HEK293T (cell line): Measurements from ENCODE around the gene ZFP92.

Experiments
- CTCF ChIA-PET: fragments of 350-600 bp; formaldehyde crosslinking; extraction: SDS; loops from one replicate; lab custom pipeline; 2021; ENCODE audit warnings: antibody characterized with exemption, inconsistent platforms; lab: Yijun Ruan, JAX
- POLR2A ChIA-PET: fragments of 350-600 bp; formaldehyde crosslinking; extraction: SDS; loops from one replicate; lab custom pipeline; 2020; ENCODE audit warnings: antibody characterized with exemption, inconsistent platforms; lab: Yijun Ruan, JAX
- DNase-seq: peaks from one replicate; pipeline ENCODE4 v3.0.0; 2012; ENCODE audit warnings: mixed read lengths; ENCODE audit errors: extremely low spot score
- ARNT ChIP-seq: fragments of 450-650 bp; IDR thresholded peaks from 2 replicates; pipeline ENCODE4 v1.6.1; 2017; ENCODE audit warnings: mild to moderate bottlenecking
- BHLHE40 ChIP-seq: fragments of 450-650 bp; IDR thresholded peaks from 2 replicates; pipeline ENCODE4 v1.6.1; 2016; ENCODE audit warnings: mild to moderate bottlenecking, moderate library complexity, borderline replicate concordance
- CTBP1 ChIP-seq: fragments of 450-650 bp; IDR thresholded peaks from 2 replicates; pipeline ENCODE4 v1.6.1; 2016; ENCODE audit warnings: borderline replicate concordance
- ELF4 ChIP-seq: fragments of 450-650 bp; IDR thresholded peaks from 2 replicates; pipeline ENCODE4 v1.6.1; 2017; ENCODE audit warnings: antibody characterized with exemption
- FOXA1 ChIP-seq: fragments of 450-650 bp; IDR thresholded peaks from 2 replicates; pipeline ENCODE4 v1.6.1; 2016; ENCODE audit warnings: mild to moderate bottlenecking
- FOXK2 ChIP-seq: fragments of 450-650 bp; IDR thresholded peaks from 2 replicates; pipeline ENCODE4 v1.6.1; 2016; ENCODE audit warnings: mild to moderate bottlenecking
- FOXM1 ChIP-seq: fragments of 450-650 bp; IDR thresholded peaks from 2 replicates; pipeline ENCODE4 v1.6.1; 2017; ENCODE audit warnings: mild to moderate bottlenecking, borderline replicate concordance
- HDGF ChIP-seq: fragments of 450-650 bp; IDR thresholded peaks from 2 replicates; pipeline ENCODE4 v1.6.1; 2017; ENCODE audit warnings: antibody characterized with exemption, borderline replicate concordance
- L3MBTL2 ChIP-seq: fragments of 450-650 bp; conservative IDR thresholded peaks from 2 replicates; pipeline ENCODE4 v1.6.1; 2016; ENCODE audit warnings: mild to moderate bottlenecking
- LEF1 ChIP-seq: fragments of 450-650 bp; IDR thresholded peaks from 2 replicates; pipeline ENCODE4 v1.6.1; 2017; ENCODE audit warnings: mild to moderate bottlenecking, borderline replicate concordance
- NFRKB ChIP-seq: fragments of 450-650 bp; IDR thresholded peaks from 2 replicates; pipeline ENCODE4 v1.6.1; 2016; ENCODE audit warnings: mild to moderate bottlenecking, moderate library complexity
- SP1 ChIP-seq: fragments of 450-650 bp; IDR thresholded peaks from 2 replicates; pipeline ENCODE4 v1.6.1; 2017
- SUZ12 ChIP-seq: fragments of 450-650 bp; IDR thresholded peaks from 2 replicates; pipeline ENCODE4 v1.6.1; 2016; ENCODE audit warnings: mild to moderate bottlenecking
- TARDBP ChIP-seq: fragments of 450-650 bp; IDR thresholded peaks from 2 replicates; pipeline ENCODE4 v1.6.1; 2016
- ZNF384 ChIP-seq: fragments of 450-650 bp; IDR thresholded peaks from 2 replicates; pipeline ENCODE4 v1.6.1; 2016
- TF ChIP-seq, protein P1 (sequence below): fragments of 450-650 bp; IDR thresholded peaks from 2 replicates; pipeline ENCODE4 v1.6.1; 2016

Gene ZFP92

DNA sequence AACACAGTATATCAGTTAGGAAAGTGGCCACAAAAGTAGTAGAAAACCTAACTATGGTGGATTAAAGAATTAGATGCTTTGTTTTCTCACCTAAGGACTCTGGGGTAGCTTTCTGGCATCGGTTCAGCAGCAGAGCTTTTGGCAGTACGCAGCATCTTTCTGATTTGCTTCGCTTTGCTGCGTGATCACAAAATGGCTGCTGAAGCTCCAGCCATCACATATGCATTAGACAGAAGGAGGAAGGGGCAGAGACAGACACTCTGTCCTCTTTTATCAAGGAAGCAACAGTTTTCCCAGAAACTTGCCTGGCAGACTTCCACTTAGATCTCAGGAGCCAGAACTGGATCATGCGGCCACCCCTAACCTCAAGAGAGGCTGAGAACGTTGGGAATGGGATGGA lies 19.5 kb downstream of the ZFP92 start:
- CTCF ChIA-PET = no interaction called here
- POLR2A ChIA-PET = no interaction called here
- no peak for TF ChIP-seq FOXK2
- TF ChIP-seq SP1 = no peak
- TF ChIP-seq BHLHE40 = no peak
- no peak for TF ChIP-seq SUZ12
- TF ChIP-seq FOXA1 = no peak
- no peak for TF ChIP-seq ARNT
- TF ChIP-seq ZNF384 = no peak
- no peak for TF ChIP-seq L3MBTL2
- TF ChIP-seq ELF4 = no peak
- TF ChIP-seq TARDBP = no peak
- TF ChIP-seq NFRKB = no peak
- TF ChIP-seq LEF1 = no peak
- TF ChIP-seq FOXM1 = no peak
- DNase-seq = no peak

GRCh38 chrX:153433161-153433680 lies 21.9 kb downstream of the ZFP92 start:
- DNase-seq = no peak
- ChIA-PET CTCF (interaction anchor here (0.8 kb wide), 1 partner anchor 19 kb away, joined by 3 read pairs; no protein-coding TSS in a partner anchor), POLR2A (no interaction called here)
- TF ChIP-seq ZNF384 (no peak), ARNT (no peak), TARDBP (no peak), FOXA1 (no peak), NFRKB (no peak), LEF1 (no peak), FOXK2 (no peak), SP1 (no peak), SUZ12 (no peak), ELF4 (no peak), BHLHE40 (no peak), HDGF (no peak), FOXM1 (no peak), CTBP1 (no peak), L3MBTL2 (no peak)
- TF ChIP-seq, protein P1, sequence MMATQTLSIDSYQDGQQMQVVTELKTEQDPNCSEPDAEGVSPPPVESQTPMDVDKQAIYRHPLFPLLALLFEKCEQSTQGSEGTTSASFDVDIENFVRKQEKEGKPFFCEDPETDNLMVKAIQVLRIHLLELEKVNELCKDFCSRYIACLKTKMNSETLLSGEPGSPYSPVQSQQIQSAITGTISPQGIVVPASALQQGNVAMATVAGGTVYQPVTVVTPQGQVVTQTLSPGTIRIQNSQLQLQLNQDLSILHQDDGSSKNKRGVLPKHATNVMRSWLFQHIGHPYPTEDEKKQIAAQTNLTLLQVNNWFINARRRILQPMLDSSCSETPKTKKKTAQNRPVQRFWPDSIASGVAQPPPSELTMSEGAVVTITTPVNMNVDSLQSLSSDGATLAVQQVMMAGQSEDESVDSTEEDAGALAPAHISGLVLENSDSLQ = no peak

DNA sequence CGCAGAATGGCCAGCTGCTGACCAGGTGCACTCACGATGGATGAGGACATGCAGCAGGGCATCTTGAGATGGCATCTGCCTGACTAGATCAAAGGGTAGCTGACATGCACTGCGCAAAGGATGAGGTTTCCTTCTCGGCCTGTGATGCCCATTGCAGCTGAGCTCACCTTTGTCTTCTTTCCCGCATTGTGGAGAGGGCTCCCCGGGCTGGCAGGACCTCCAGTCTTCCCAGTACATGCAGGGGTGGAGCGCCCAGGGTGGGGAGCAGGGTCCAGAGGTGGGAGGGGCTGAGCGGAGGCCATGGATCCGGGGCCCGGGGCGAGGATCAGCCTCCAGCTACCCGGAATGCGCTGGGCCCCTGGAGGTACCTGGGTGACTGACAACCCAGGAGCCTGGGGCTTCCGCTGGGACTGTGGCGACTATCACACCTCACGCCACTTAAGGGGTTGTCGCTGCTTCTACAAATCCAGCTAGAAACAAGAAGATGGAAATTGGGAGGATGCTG lies 22.6 kb downstream of the ZFP92 start:
- ChIA-PET POLR2A (interaction anchor here (1.1 kb wide), 1 partner anchor 27 kb away, joined by 3 read pairs; no protein-coding TSS in a partner anchor), CTCF (interaction anchor here (0.8 to 0.9 kb wide), 3 partner anchors 9 to 35 kb away, joined by 3 to 4 read pairs (median 3); no protein-coding TSS in a partner anchor)
- TF ChIP-seq FOXM1 (no peak), SP1 (no peak), FOXK2 (no peak), ARNT (no peak), BHLHE40 (no peak), CTBP1 (no peak), FOXA1 (no peak), TARDBP (no peak)
- no peak for DNase-seq

DNA sequence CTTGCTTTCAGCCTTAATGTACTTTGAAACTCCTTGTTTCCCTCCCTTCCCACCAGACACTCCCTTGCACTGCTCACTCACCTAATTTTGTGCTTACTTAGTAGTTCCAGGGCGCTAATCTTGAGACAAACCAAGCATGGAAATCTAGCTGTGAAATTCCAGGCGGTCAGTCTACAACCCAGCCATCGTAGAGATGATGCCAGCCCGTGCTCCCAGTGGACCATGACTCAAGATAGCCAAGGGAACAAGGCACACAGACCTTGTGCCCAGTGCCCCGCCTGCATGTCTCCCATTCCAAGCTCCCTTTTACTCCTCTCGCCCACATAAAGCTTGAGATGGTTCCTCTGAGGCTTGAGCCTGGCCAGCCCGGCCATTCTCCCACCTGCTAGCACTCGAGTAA lies 23.5 kb downstream of the ZFP92 start:
- CTCF ChIA-PET = interaction anchor here (0.9 kb wide), 2 partner anchors 8 to 36 kb away, joined by 3 to 4 read pairs; no protein-coding TSS in a partner anchor
- POLR2A ChIA-PET = interaction anchor here (1.1 kb wide), 1 partner anchor 28 kb away, joined by 3 read pairs; no protein-coding TSS in a partner anchor
- no peak for DNase-seq
- TF ChIP-seq FOXM1 (no peak), TARDBP (no peak), CTBP1 (no peak), SP1 (no peak), SUZ12 (no peak), FOXA1 (no peak), NFRKB (no peak), ELF4 (no peak), FOXK2 (no peak), ARNT (no peak), L3MBTL2 (no peak), ZNF384 (no peak), LEF1 (no peak), BHLHE40 (no peak), HDGF (no peak)
- TF ChIP-seq, protein P1 = no peak

DNA sequence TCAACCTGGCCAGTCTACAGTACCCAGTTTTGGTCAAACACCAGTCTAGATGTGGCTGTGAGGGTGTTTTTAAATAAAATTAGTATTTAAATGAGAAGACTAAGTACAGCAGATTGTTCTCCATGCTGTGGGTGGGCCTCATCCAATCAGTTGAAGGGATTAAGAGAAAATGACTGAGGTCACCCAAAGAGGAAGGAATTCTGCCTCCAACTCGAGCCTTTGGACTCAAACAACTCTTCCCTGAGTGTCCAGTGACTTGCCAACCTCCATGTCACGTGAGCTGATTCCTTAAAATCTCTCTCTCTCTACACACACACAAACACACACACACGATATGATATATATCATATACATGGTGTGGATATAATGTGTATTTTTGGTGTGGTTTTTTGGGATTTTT lies 24.6 kb downstream of the ZFP92 start:
- TF ChIP-seq TARDBP = no peak
- TF ChIP-seq FOXM1 = 0 out of 2 replicates have a peak, but pooled peaks have one; percentile 34
- CTCF ChIA-PET = no interaction called here
- POLR2A ChIA-PET = no interaction called here
- DNase-seq = no peak

- ChIA-PET POLR2A (interaction anchor here (0.6 to 1.7 kb wide), 2 partner anchors 7 to 497 kb away, joined by 3 read pairs; partner anchors contain the start of gene TREX2), CTCF (interaction anchor here (0.5 to 1.6 kb wide), 9 partner anchors 9 to 648 kb away, joined by 3 to 6 read pairs (median 4); no protein-coding TSS in a partner anchor)
Measured at GRCh38 chrX:153438532-153438931, 27.3 kb downstream of the ZFP92 start.

More at GRCh38 chrX:153438532-153438931, 27.3 kb downstream of the ZFP92 start:
- TF ChIP-seq, protein P1 = 0 out of 2 replicates have a peak, but pooled peaks have one; percentile 13
- no peak for TF ChIP-seq ARNT
- peak; percentile 60 for DNase-seq
